GM08714 (cell line): ENCODE data around the gene SF3B4.

ENCODE experiments used
- H3K4me3 ChIP-seq: fragments of 200-500 bp; sonication (Bioruptor generic); 2 replicates; pipeline ENCODE4 v1.5.1; 2014; ENCODE audit warnings: mild to moderate bottlenecking, low read length, inconsistent platforms
- ZNF274 ChIP-seq: IDR thresholded peaks from 2 replicates; pipeline ENCODE4 v1.6.1; 2012; ENCODE audit warnings: mild to moderate bottlenecking, low read depth, low read length

The SF3B4 gene

DNA sequence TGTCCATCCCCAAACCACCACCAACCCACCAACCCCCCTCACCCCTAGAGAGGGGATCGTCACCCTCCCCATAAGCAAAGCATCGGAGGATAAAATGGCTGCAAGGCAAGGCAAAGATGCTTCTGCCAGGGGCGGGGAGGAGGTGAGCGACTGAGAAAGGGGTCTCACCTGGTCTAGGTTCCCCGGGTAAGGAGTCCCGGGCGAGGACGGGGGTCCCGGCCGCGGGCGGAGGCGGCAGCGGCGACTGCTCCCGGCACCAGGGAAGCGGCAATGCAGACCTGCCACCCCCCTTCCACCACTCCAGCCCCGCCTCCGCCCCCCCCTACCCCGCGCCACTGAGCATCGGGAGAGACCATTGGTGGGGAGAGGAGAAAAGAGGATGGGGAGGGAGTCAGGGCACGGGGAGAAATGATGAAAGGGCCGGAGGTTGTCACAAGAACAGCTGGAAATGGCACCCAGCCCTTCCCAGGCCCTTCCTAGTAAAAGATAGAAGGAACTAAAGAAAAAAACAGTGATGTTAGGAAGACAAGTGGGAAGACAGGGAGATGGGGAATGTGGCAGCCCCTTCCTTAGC is 9.9 kb downstream of the SF3B4 start, which contains the start of gene SV2A:
Gene SV2A, minus strand, starts transcription at position 274 of the 574 bp plus-strand sequence. CDS start 4,004 bp downstream, outside the sequence.
- TF ChIP-seq ZNF274: no peak
- peak within 1 kb of the TSS; percentile 91 for H3K4me3 ChIP-seq

DNA sequence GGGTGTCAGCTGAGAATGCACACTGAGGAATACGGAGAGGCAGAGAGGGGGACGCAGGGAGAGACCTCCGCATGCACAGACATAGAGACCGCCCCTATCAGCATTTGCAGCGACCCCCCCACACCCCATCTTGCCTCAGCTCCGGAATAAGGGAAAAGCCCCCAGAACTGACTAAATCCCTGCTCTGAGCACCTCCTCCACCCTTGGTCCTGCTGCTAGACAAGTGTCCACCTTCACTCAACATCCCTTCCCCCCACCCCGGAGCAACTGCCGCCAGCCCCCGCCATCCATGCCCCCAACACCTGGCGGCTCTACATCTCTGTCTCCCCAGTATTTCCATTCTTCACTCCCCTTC is 10.7 kb downstream of the SF3B4 start:
- H3K4me3 ChIP-seq: peak overlapping the region; percentile 91
- no peak for TF ChIP-seq ZNF274

- H3K4me3 ChIP-seq: peak overlapping the region; percentile 91; the same call in 1 of the 2 replicates
- no peak for TF ChIP-seq ZNF274
Measured at GRCh38 chr1:149916193-149916897, 11.3 kb downstream of the SF3B4 start.

- no peak overlapping the region for H3K4me3 ChIP-seq
Measured at GRCh38 chr1:149915429-149916192, 12.0 kb downstream of the SF3B4 start.

GRCh38 chr1:149914545-149914944 is 13.1 kb downstream of the SF3B4 start:
- no peak for TF ChIP-seq ZNF274

More at GRCh38 chr1:149915429-149916192, 12.0 kb downstream of the SF3B4 start:
- TF ChIP-seq ZNF274: no peak

GRCh38 chr1:149906570-149907075 is 21.0 kb downstream of the SF3B4 start:
- H3K4me3 ChIP-seq: no peak overlapping the region
- TF ChIP-seq ZNF274: no peak

More at GRCh38 chr1:149914545-149914944, 13.1 kb downstream of the SF3B4 start:
- H3K4me3 ChIP-seq: no peak overlapping the region

DNA sequence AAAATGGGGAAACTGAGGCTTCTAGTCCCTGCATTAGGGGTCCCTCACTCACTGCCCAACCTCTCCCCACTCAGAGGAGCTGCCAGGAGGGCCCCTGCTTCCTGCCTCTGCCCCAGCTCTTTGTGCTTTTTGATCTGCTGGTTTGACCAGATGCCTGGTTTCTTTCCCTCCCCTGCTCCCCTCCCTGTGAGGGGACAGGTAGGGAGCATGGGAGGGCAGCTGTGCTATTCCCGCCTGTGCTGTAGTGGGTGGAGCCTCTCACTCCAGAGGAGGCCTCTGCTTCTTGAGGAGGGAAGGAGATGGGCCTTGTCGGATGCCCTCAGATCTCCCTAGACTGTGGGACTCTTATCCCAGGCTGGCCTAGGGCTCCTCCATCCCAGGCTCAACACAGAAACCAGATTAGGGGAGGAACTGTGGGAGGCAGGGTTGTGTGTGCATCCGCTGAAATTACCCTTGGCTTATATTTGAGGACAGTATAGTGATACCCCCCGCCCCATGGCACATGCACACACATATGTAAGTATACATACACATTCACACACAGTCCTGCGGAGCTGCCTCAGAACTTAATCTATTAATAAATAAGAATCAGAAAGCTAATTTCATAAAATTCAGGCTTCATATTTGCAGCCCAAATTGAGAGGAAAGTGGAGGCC is 23.6 kb downstream of the SF3B4 start:
- TF ChIP-seq ZNF274: no peak
- H3K4me3 ChIP-seq: no peak overlapping the region

GRCh38 chr1:149899460-149900284 is 27.9 kb downstream of the SF3B4 start, which contains the start of gene BOLA1:
Gene BOLA1, plus strand, starts transcription at chr1:149899568. Its CDS starts 492 bp downstream, at chr1:149900060.
- peak within 1 kb of the TSS; percentile 65 for H3K4me3 ChIP-seq
- TF ChIP-seq ZNF274: no peak

GRCh38 chr1:149896575-149896974 is 31.0 kb downstream of the SF3B4 start:
- no peak for TF ChIP-seq ZNF274
- H3K4me3 ChIP-seq: no peak overlapping the region

DNA sequence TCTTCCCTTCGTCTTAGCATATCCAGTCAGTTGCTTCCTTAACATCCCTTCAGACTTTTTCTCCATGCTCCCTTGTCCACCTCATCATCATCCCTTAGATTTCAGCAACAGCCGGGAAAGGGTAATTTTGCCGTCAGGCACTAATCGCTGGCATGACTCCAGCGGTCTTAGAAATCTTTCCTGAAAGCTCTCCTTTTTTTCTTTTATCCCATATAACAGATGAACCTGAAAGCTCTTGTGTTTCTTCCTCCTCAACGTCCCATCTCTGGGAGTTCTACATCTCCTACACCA is 38.7 kb downstream of the SF3B4 start:
- H3K4me3 ChIP-seq: peak overlapping the region; percentile 95
- no peak for TF ChIP-seq ZNF274

DNA sequence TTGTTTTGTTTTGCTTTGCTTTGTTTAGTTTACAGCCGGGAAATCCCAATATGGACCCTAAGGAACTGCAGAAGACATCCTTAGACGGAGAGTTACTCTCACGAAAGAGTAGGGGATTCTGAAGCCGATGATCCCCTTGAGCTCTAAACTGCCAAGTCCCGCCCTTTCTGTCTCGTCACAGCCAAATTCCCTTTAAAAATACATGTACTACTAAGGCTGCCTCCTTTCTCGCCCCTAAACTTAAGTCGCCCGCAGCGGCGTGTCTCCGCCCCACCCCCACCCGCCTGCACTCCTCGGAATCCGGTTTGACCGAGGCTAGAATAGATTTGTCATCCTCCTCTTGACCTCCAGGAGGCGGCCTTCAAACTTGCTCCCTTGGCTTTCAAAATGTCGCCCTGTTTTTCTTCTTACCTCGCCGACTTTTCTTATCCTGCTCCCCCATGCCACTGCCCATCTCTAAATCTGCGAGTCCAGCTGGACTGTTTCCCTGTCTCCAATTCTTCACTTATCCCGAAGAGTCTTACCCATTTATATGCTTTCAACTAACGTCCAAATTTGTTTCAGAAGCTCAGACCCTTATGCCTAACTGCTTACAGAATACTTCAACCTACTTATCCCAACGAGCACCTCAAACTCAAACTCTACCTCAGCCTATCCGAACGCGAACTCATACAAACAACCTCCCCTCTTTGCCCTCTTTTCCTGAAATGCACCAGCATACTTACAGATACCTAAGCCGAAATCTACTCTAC is 39.2 kb downstream of the SF3B4 start:
- peak overlapping the region; percentile 95 for H3K4me3 ChIP-seq

DNA sequence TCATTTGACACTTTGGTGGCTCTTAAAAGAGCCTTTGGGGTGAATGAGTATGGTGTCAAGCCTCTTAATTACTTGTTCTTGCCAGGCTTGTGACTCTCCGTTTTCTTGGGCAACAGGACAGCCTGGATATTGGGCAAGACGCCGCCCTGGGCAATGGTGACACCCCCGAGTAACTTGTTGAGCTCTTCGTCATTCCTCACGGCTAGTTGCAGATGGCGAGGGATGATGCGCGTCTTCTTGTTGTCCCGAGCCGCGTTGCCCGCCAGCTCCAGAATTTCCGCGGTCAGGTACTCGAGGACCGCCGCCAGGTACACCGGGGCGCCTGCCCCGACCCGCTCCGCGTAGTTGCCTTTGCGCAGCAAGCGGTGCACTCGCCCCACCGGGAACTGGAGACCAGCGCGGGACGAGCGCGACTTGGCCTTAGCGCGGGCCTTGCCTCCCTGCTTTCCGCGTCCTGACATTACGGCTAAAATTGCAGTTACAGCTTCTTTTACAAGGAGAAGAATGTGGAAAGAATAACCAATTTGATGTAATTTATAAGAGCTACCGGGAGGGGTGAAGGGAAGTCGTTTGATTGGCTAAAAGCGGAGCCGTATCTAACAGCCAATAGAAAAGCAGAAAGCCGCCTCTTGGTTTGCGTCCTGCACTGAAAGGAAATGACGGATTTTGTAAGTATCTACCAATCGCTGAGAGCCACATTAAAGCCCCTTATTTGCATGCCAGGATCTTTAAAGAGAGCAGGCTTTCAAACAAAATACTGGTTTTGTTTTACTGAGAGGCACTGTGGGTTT is 40.0 kb downstream of the SF3B4 start:
- no peak for TF ChIP-seq ZNF274
- H3K4me3 ChIP-seq: peak overlapping the region; percentile 95

More for the DNA sequence above, 39.2 kb downstream of the SF3B4 start:
- TF ChIP-seq ZNF274: no peak

- H3K4me3 ChIP-seq: peak overlapping the region; percentile 78
Measured at GRCh38 chr1:149887196-149887455, 40.5 kb downstream of the SF3B4 start.
